Left ventricle myocardium inferior (tissue), 1 donor: ENCODE results near the gene DENND1A. TPM values are rescaled to one million over a fixed set of nuclear protein-coding genes. Genes with fewer than 3 reads are reported as not detected.

Experiments used
- DNase-seq: peaks from one replicate; pipeline ENCODE4 v3.0.0-alpha.2; 2020
- H3K27ac ChIP-seq: fragments of 200-600 bp; replicated peaks from 2 replicates; pipeline ENCODE4 v1.8.0; 2021
- H3K27me3 ChIP-seq: fragments of 200-600 bp; 2 replicates; pipeline ENCODE4 v1.8.0; 2021; ENCODE audit warnings: low read depth
- H3K36me3 ChIP-seq: fragments of 200-600 bp; 2 replicates; pipeline ENCODE4 v1.8.0; 2021
- H3K4me1 ChIP-seq: fragments of 200-600 bp; 2 replicates; pipeline ENCODE4 v1.8.0; 2021
- H3K4me3 ChIP-seq: fragments of 200-600 bp; 2 replicates; pipeline ENCODE4 v1.8.0; 2021; ENCODE audit warnings: mild to moderate bottlenecking, moderate library complexity
- H3K9me3 ChIP-seq: fragments of 200-600 bp; replicated peaks from 2 replicates; pipeline ENCODE4 v1.8.0; 2021
- intact Hi-C: fragments of 100-400 bp; cut with micrococcal nuclease; formaldehyde crosslinking; loops from one replicate; pipeline ENCODE4 v1.11.0; 2022
- total RNA-seq: library from RNA; stranded (reverse); fragmentation: NEBNext Ultra II Directional; extraction: Animal tissue kit (Norgen Biotek cat#: 25700); gene quantifications from one replicate; pipeline ENCODE4 v1.2.1, GENCODE V29; 2021
- TF ChIP-seq, protein P1 (sequence below): fragments of 200-600 bp; IDR thresholded peaks from 2 replicates; pipeline ENCODE4 v1.8.0; 2021; ENCODE audit warnings: antibody characterized with exemption, mild to moderate bottlenecking, borderline replicate concordance
- donor health status: DM: no; HTN: yes; CAD: no; lungs with severe emphysema.

Gene DENND1A
- total RNA-seq, 1 donor from 2014 or later = 12.2 TPM

DNA sequence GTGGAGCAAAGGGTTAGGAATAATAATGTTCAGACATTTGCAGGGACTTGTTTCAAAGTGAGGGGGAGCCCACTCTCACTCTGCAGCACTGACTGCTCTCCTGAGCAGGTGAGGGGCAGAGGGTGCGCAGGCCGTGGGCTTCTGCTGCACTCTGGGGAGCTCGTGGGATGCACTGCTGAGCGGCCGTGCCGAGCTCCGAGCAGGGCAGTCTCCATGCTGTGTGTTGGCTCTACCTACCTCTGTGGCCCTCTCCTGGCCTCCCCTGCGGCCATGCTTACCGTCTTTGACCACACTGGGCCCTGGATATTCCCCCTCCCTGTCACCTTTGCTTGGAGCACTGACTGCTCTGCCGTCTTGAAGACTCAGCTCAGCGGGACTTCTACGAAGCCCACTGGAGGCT is 540.2 kb downstream of the DENND1A start:
- intact Hi-C loops = no loop called here
- TF ChIP-seq, protein P1, sequence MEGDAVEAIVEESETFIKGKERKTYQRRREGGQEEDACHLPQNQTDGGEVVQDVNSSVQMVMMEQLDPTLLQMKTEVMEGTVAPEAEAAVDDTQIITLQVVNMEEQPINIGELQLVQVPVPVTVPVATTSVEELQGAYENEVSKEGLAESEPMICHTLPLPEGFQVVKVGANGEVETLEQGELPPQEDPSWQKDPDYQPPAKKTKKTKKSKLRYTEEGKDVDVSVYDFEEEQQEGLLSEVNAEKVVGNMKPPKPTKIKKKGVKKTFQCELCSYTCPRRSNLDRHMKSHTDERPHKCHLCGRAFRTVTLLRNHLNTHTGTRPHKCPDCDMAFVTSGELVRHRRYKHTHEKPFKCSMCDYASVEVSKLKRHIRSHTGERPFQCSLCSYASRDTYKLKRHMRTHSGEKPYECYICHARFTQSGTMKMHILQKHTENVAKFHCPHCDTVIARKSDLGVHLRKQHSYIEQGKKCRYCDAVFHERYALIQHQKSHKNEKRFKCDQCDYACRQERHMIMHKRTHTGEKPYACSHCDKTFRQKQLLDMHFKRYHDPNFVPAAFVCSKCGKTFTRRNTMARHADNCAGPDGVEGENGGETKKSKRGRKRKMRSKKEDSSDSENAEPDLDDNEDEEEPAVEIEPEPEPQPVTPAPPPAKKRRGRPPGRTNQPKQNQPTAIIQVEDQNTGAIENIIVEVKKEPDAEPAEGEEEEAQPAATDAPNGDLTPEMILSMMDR = no peak
- H3K4me1 ChIP-seq = no peaks in the 10 kb centered on the region
- no peaks in the 10 kb centered on the region for H3K36me3 ChIP-seq
- H3K4me3 ChIP-seq = no peak overlapping the region
- no peak for DNase-seq
- H3K9me3 ChIP-seq = peaks cover 8% of the 10 kb centered on the region
- no peaks in the 10 kb centered on the region for H3K27me3 ChIP-seq
- no peak overlapping the region for H3K27ac ChIP-seq

DNA sequence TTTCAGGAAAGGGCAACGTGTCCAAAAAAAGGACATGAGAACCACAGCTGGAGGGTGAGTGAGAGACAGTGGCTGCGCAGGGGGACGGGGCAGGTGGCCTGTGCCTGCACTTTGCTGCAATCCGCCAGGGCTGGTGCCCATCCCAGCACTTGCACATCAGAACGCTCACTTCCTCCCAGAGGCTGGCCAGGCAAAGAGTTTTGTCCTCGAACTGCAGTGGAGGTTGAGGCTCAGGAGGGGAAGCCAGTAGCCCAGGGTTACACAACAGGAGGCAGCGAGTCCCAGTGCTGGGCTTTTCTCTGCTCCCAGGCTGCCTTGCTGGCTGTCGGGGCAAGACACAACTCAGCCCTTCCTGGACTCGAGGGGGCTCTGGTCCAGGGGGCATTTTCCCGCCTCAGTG is 540.9 kb downstream of the DENND1A start:
- Histone ChIP-seq H3K27me3 (no peaks in the 10 kb centered on the region), H3K27ac (no peak overlapping the region), H3K36me3 (no peaks in the 10 kb centered on the region), H3K4me1 (no peaks in the 10 kb centered on the region), H3K9me3 (peaks cover 8% of the 10 kb centered on the region), H3K4me3 (no peak overlapping the region)
- TF ChIP-seq, protein P1 = no peak
- intact Hi-C loops = no loop called here
- DNase-seq = no peak

DNA sequence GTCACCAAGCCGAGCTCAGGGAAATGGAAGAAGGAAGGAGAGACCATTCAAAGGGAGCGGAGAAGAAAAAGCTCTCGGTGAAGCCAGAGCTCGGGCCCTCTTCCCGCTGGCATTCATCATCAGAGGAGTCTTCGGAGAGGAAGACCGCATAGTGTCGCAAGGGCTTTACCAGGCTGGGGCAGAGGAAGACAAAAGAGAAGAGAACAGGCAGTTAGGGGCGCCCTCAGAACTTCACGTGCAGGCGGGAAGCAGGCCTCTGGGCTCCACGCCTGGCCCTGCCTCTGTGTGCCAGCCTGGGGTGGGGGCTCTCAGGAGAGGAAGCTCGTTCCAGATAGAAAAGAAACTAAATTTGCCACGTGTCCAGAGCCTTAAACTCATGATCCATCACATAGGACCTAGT is 542.2 kb downstream of the DENND1A start:
- intact Hi-C loops = no loop called here
- TF ChIP-seq, protein P1 = no peak
- DNase-seq = no peak
- no peaks in the 10 kb centered on the region for H3K4me1 ChIP-seq
- no peak overlapping the region for H3K27ac ChIP-seq
- peaks cover under 1% of the 10 kb centered on the region for H3K9me3 ChIP-seq
- H3K27me3 ChIP-seq = no peaks in the 10 kb centered on the region
- H3K4me3 ChIP-seq = no peak overlapping the region
- peaks cover 9% of the 10 kb centered on the region for H3K36me3 ChIP-seq

DNA sequence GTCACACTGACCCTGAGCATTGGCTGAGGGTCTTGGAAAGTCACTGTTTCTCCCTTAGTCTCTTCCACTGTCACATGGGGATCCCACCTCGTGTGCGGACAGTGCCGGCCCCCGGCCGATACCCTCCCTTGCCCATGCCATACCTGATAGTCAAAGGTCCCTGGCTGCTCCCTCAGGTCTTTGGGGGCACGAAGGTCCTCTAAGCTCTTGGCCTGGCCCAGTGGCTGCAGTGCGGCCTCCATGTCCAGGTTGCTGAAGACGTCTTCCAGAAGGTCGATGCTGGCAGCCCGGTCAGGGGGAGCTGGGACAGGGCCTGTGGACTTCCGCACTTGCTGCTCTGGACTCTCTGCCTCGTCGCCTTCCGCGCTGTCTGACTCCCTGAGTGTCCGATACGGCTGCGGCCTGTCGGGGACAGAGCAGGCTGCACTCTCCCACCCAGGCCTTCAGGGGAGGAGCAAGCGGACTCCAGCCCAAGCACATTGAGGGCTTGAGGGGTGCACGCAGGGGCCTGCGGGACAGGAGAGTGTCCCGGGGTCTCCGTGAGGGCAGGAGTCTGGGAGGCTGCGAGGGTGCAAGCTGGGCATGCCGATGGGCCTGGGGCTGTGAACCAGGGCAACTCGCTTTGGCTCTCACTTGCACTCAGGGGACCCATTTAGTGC is 546.3 kb downstream of the DENND1A start:
- TF ChIP-seq, protein P1 = no peak
- no peaks in the 10 kb centered on the region for H3K4me1 ChIP-seq
- intact Hi-C loops = no loop called here
- no peak overlapping the region for H3K4me3 ChIP-seq
- DNase-seq = no peak
- no peaks in the 10 kb centered on the region for H3K27me3 ChIP-seq
- H3K9me3 ChIP-seq = no peaks in the 10 kb centered on the region
- no peak overlapping the region for H3K27ac ChIP-seq
- peaks cover 17% of the 10 kb centered on the region for H3K36me3 ChIP-seq

DNA sequence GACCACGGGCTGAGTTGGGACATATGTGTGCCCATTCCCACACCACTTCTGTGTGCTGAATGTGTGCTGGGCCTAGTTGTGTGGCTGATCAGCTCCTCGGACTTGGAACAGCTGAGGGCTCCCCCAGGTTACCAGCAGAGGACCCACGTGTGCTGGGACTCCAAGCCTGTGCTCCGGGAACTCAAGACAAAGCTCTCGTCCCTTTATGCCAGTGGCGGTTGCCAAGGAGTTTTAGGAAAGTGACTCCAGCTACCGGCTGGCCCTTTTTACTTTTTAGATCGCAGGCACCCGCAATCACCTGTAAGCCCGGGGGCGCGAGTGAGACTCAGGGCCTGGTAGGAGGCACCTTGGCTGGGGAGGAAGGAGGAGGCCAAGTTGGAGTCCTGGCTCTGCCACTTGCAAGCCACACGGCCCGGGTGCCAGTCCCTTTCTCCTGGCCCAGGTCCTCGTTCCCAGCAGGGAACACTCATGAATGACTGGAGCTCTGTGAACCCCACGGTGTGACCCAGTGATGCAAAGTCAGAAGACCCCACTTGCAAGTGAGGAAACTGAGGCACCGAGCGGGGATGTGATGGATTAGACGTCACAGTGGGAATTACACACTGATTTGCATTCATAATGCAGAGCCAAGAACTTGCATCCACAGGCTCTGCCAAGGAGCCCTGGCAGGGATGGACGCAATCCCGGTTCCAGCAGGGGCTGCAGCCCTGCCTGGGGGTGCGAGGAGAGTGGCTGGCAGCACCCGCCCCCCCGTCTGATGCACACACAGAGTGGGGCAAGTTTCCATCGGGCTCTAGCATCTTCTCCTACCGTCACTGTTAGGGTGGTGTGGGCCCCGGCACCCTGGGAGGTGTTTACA is 547.0 kb downstream of the DENND1A start:
- H3K4me3 ChIP-seq = no peak overlapping the region
- H3K4me1 ChIP-seq = no peaks in the 10 kb centered on the region
- TF ChIP-seq, protein P1 = no peak
- H3K27ac ChIP-seq = no peak overlapping the region
- H3K36me3 ChIP-seq = peaks cover 17% of the 10 kb centered on the region
- H3K27me3 ChIP-seq = no peaks in the 10 kb centered on the region
- no peak for DNase-seq
- intact Hi-C loops = no loop called here
- H3K9me3 ChIP-seq = no peaks in the 10 kb centered on the region
